Karpas-422 (cell line): ENCODE measurements around the gene SAMD3. TPM values are rescaled to one million over a fixed set of nuclear protein-coding genes. Genes with fewer than 3 reads are reported as not detected.

Source experiments
- total RNA-seq: library from RNA; depleted of rRNA; stranded (reverse); fragments of >200 nt; shearing (Covaris generic); gene quantifications from 2 replicates; pipeline ENCODE4 v1.2.3, GENCODE V29; 2014; ENCODE audit warnings: low replicate concordance; rRNA removed

The SAMD3 gene
- total RNA-seq, 1 experiment from 2014 or later, result not detected

Other genes starting within 250 kb of the SAMD3 start
- gene L3MBTL3, start 204.4 kb downstream of the SAMD3 start, total RNA-seq, result 1.7 and 6.1 TPM in 2 replicates
- gene TMEM200A, start 143.1 kb upstream of the SAMD3 start, total RNA-seq, result not detected in 2 replicates